Ecto neural progenitor cell (in vitro differentiated cells): ENCODE data around the gene CENPU.
"Not testable (repeated sequence)": the region's sequence is repeated elsewhere in the genome, so short reads cannot be mapped to it uniquely, and the experiment has no call there.

ENCODE experiments used
- DNase-seq: peaks from one replicate; pipeline ENCODE4 v3.0.0-alpha.2; 2018; ENCODE audit warnings: low spot score

Gene CENPU, protein sequence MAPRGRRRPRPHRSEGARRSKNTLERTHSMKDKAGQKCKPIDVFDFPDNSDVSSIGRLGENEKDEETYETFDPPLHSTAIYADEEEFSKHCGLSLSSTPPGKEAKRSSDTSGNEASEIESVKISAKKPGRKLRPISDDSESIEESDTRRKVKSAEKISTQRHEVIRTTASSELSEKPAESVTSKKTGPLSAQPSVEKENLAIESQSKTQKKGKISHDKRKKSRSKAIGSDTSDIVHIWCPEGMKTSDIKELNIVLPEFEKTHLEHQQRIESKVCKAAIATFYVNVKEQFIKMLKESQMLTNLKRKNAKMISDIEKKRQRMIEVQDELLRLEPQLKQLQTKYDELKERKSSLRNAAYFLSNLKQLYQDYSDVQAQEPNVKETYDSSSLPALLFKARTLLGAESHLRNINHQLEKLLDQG

GRCh38 chr4:184733654-184734524 lies at the start of gene CENPU:
Gene CENPU, minus strand, starts transcription at chr4:184734096. Its CDS starts 34 bp downstream, at chr4:184734062.
- DNase-seq, result peak; percentile 99

DNA sequence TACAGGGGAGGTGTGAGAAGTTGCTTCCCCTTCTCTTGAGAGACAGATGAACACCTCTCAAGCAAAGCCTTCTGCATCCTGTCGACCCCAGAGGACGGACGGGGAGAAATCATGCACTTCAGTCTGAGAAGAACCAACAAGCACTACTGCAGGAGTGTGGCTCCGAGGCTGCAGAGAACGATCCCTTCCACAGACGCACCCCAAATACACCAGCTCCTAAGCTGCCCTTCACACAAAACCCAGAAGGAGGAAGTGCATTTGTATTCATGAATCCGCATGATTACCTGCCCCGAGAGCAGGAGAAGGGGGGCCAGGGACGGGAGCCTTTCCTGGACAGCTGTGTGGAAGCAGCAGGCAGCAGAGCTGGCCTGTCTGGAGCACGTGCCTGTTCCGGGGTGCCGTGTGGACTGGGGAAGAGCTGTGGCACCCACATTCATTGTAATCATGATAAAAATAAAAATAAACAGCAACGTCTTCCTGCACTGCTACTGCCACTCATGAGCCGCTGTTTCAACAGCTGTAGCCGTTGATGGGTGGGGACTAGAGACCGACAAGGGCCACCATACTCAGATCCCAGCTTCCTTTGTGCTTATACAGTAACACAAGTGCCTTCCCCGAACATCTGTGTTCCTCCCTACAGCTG lies 49.0 kb upstream of the CENPU start:
- DNase-seq, result no peak

- DNase-seq, result not testable (repeated sequence)
Observed at GRCh38 chr4:184779160-184779559, 45.3 kb upstream of the CENPU start.

- DNase-seq, result no peak
Observed at GRCh38 chr4:184778325-184778724, 44.4 kb upstream of the CENPU start.

DNA sequence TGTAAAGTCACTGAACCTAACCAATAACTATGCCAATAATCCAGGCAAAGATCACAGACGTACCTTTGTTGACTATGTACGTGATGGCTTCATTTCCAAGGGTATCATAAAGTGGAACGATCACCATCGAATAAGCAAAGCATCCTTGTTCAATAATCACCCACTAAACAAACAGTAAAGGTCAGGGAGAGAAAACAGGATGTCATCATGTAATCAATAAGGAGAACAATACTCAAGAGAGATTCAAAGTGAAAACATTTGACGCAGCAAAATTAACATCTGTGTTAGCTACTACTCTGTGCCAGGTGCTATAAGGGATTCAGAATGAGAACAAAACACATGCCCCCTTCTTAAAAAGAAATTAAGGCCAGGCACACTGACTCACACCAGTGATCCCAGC lies 42.9 kb upstream of the CENPU start:
- DNase-seq, result no peak

DNA sequence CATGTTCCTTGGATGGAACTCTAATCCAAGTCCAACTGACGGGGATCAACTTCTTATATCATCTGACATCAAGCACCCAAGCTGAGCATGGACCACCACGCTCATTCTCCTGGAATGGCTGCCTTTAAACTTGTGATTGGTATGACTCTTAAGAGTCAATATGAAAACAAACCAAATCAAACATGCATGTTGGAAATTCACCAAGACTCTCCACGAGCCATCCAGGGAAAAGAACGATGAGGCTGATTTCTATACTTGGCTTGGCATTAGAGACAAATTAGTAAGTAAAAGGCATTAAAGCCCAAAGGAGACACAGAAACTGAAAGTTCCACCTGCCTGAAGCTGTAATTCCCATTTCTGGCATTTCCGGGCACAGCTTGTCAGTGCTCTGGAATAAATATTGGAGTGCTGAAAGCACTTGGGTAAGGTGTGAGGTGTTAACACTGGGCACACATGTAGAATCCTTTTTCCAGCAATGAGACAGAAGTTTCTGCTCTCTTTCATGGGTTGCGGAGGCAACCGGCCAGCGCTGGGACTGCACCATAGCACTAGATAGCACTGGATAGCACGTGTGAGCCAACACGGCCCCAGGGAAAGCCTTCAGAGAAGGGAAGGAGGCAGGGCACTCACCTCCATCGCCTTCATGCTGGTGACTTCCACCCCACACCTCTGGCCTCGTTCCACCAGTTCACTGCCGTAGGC lies 42.1 kb upstream of the CENPU start:
- DNase-seq, result no peak

GRCh38 chr4:184774152-184774551 lies 40.3 kb upstream of the CENPU start:
- DNase-seq, result no peak

- no peak for DNase-seq
Observed at GRCh38 chr4:184771416-184771815, 37.5 kb upstream of the CENPU start.

- DNase-seq, result no peak
Observed at GRCh38 chr4:184769141-184769765, 35.4 kb upstream of the CENPU start.

GRCh38 chr4:184768296-184768695 lies 34.4 kb upstream of the CENPU start:
- no peak for DNase-seq

GRCh38 chr4:184766446-184766845 lies 32.5 kb upstream of the CENPU start:
- no peak for DNase-seq

DNA sequence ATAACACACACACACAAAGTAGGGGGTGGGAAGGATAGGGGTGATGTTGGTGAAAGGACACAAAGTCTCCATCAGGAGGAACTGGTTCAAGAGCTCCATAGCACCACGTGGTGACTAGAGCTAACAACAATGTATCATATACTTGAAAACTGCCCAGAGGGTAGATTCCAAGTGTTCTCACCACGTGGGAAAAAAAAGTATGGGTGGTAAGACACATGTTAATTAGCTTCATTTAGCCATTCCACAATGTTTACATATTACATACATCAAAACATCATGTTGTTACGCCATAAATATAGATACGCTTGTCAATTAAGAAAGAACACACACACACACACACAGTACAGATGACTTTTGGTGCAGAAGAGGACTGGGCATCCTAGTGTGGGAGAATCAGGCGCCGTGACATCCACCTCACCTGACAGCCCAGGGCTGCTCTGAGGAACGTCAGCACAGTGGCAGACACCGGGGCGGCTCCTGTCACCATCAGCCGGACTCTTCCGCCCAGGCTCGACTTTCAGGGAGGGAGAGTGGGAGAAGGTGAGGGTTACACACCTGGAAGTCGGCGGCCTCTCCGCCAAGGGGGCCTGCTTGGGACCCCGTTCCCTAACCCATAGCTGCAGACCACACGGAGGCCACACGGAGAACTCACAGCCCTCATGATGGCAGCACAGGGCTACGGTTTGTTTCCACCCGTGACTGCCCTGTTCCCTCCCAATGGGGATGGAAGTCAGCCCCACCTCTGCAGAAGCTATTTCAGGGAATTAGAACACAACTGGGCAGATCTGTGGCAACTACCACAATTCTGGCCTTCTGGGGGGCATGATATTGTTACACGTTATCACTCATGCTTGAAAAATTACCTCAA lies 31.8 kb upstream of the CENPU start:
- DNase-seq, result peak; percentile 51

DNA sequence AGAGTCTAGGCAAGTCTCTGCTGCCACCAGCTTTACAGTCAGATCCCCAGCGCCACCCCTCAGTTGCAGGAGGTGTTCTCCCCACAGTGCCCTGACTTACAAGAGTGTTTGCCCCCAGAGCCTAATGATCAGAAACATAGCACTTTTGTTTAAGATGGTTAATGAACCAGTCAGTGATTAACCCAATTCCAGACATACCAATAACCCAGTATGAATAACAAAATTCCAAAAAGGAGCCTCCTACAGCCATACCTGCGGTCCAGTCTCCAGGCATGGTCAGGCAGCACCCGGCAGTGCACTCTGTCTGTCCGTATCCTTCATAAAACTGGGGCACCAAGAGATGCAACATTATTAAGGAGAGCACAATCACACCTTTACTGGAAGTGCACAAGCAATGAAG lies 30.7 kb upstream of the CENPU start:
- DNase-seq, result no peak

DNA sequence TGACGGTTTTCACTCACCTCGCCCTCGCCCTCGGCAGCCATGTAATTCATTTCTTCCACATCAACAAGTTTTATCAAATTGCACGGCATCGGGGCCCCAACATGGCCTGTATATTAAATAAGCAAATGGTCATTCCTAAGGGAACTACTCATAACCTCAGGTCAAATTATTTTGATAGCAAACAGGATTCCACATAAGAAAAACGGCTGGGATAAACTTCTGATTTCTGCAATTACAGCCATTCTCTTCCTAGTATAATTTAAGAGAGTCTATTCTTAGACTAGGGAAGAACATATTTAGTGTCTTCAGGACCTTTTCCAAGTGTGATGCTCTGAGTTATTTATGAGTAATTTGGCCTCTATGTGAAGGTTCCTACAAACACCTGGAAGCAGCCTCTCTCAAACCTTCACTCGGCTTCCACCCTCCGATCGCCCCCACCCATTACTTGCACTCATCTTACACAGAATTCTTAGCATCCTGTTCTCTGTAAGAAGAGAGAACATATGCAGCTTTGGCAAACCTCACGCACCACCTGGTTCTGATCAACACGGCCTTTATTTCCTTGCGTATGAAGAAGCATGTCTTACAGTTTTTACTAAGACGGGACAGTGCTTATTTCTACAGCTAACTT lies 29.4 kb upstream of the CENPU start:
- no peak for DNase-seq

DNA sequence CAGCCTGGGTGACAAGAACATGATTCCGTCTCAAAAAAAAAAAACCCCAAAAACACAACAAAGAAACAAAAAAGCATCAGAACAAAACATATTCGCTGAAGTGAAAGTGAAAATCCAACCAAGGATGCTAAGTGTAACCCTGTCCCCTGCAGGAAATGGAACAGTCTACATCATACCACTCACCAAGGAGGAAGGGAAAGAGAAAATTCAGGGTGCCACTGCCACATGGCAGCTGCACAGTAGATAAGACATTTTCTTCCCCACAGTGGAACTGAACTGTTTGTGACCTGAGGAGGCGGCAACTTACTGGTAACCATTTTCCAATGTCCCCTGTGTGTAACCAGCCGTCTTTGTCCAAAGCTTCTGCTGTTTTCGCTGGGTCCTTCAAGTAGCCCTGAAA lies 28.2 kb upstream of the CENPU start:
- DNase-seq, result no peak

DNA sequence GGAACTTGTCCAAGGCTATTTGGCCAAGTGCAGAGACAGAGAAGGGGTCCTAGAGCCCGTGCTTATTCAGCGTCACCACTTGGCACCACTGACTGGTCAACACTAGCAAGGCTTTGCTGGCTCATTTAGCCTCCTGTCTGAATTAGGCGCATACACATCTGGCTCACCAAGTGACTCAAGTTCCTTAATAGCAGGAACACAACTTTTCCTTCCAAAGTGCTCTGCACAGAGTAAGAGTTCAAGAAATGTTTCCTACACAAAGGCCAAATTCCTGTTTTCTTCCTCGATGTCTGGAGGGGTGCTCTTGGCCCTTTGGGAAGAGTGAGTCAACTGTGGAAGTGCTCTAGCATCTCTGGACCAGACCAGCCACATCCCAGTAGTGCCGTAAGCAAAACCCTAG lies 26.8 kb upstream of the CENPU start:
- no peak for DNase-seq

GRCh38 chr4:184757810-184758209 lies 23.9 kb upstream of the CENPU start:
- no peak for DNase-seq

DNA sequence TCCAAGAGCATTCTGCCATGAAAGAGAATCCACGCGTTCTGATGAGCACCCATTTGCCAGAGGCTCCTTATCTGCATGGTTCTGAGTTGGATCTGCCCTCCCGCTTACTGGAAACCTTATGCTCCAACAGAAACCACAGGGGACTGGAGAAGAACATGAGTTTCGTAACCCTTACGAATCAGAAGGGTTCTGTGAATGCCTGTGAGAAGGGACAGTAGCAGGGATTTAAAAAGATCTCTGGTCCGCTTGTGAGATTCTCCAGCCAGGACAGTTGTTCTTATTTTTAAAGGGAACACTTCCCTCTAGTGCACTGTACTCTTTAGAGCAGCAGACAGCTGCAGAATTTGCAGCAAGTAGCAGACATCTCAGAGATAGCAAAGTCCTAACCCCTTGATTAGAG lies 22.5 kb upstream of the CENPU start:
- DNase-seq, result no peak

- DNase-seq, result no peak
Observed at GRCh38 chr4:184755278-184755677, 21.4 kb upstream of the CENPU start.
